H1 (cell line): ENCODE measurements around the gene SSH2. TPM values are rescaled to one million over a fixed set of nuclear protein-coding genes. Genes with fewer than 3 reads are reported as not detected.

Experiments
- CHD2 ChIP-seq: IDR thresholded peaks from 2 replicates; pipeline ENCODE4 v1.6.1; 2012; ENCODE audit warnings: low read length, improper control_type of control experiment
- CHD7 ChIP-seq: fragments of 300-600 bp; sonication (generic); IDR thresholded peaks from 2 replicates; pipeline ENCODE4 v1.7.1; 2012; ENCODE audit warnings: low read length, moderate library complexity, mild to moderate bottlenecking, inconsistent platforms; ENCODE audit not compliant: insufficient replicate concordance
- EGR1 ChIP-seq: IDR thresholded peaks from 2 replicates; pipeline ENCODE4 v1.6.1; 2011; ENCODE audit warnings: low read depth, low read length, borderline replicate concordance
- TBP ChIP-seq: IDR thresholded peaks from 2 replicates; pipeline ENCODE4 v1.6.1; 2011; ENCODE audit warnings: low read depth, low read length, improper control_type of control experiment
- polyA plus RNA-seq, 7 experiments: library from polyadenylated mRNA; depleted of rRNA in 3 of 7; stranded (reverse) in 5 of 7; unstranded in 2 of 7; fragments of >200 nt in 5 of 7; fragments of 200-250 nt in 2 of 7; gene quantifications; 1 replicate in 5 of 7; 2 replicates in 1 of 7; 4 replicates in 1 of 7; pipeline versions ENCODE4 v1.2.1 to v1.2.3, GENCODE V29; 2011 to 2013; ENCODE audit warnings: missing spikeins in 2 of 7, mixed read lengths in 2 of 7
- total RNA-seq: library from RNA; stranded (reverse); fragmentation: NEBNext Ultra II Directional; extraction: Animal tissue kit (Norgen Biotek cat#: 25700); gene quantifications from 2 replicates; pipeline ENCODE4 v1.2.1, GENCODE V29; 2021

Gene SSH2
- total and polyA plus RNA-seq, 2 of the 8 experiments (the other 6 are each of a cell fraction or from before 2014, with no cell fraction given): 5.2 to 15.9 TPM

- TF ChIP-seq CHD7: no peak
- no peak for TF ChIP-seq CHD2
- TF ChIP-seq EGR1: no peak
- TF ChIP-seq TBP: no peak
Measured at GRCh38 chr17:29732613-29733012, 197.4 kb downstream of the SSH2 start (continued).
